ENCODE data around the gene DCDC2C.

DNA sequence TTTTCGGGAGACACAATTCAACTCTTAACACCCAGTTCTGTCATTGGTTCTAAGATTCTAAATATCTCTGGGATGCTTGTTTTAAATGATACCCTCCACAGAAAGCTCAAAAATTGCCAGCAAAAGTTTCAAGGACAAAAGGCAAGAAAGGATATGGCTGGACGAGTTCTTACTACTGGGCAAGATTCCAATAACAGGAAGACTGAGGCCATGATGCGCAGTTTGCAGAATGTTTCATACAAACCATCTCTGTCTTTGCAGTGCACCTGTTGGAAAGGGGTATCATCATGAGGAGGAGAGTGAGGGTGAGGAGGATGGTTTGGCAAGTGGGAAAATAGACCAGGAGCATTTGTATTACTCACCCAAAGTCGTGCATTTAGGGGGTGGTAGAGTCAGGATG, 172.8 kb downstream of the DCDC2C start:
- TF ChIP-seq, protein P1, sequence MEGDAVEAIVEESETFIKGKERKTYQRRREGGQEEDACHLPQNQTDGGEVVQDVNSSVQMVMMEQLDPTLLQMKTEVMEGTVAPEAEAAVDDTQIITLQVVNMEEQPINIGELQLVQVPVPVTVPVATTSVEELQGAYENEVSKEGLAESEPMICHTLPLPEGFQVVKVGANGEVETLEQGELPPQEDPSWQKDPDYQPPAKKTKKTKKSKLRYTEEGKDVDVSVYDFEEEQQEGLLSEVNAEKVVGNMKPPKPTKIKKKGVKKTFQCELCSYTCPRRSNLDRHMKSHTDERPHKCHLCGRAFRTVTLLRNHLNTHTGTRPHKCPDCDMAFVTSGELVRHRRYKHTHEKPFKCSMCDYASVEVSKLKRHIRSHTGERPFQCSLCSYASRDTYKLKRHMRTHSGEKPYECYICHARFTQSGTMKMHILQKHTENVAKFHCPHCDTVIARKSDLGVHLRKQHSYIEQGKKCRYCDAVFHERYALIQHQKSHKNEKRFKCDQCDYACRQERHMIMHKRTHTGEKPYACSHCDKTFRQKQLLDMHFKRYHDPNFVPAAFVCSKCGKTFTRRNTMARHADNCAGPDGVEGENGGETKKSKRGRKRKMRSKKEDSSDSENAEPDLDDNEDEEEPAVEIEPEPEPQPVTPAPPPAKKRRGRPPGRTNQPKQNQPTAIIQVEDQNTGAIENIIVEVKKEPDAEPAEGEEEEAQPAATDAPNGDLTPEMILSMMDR (conservative IDR thresholded peaks at IDR 0.05 in 1 of 2, IDR thresholded peaks at IDR 0.05 in 1 of 2; ENCODE audit: low read depth in 1 of 2, low read length in 2 of 2): no peak
- TF ChIP-seq EZH2 (IDR thresholded peaks at IDR 0.05; ENCODE audit: low read length, missing control alignments): no peak

Measured in fibroblast of lung (primary cell).